ENCODE measurements around the gene CLIP3. TPM values are rescaled to one million over a fixed set of nuclear protein-coding genes. Genes with fewer than 3 reads are reported as not detected.

The CLIP3 gene
- polyA plus RNA-seq, 4 donors: 0.45 to 7.5 (median 4.6) TPM

DNA sequence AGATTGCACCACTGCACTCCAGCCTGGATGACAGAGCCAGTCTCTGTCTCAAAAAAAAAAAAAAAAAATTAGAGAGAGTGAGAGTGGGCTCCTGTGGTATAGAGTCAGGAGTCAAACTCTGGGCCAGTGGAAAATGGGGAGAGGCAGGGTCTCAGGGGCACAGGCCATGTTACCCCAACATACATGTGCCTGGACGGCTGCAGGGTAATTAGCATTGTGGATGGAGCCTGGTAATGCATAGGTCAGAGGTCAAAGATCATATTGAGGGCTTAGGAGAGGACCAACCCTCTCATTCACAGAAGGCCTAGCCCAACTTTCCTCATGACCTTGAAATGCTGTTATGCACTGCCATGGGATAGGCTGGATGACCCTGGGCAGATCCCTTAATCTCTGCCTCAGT lies 7.1 kb downstream of the CLIP3 start:
- FAIRE-seq (no peak), DNase-seq (no peak)
- H3K4me1 ChIP-seq (ENCODE audit: control insufficient read depth in 3 of 3, insufficient read depth in 2 of 3, low read depth in 1 of 3, low read length in 2 of 3): no peaks in the 10 kb centered on the region
- H3K27me3 ChIP-seq (ENCODE audit: control insufficient read depth in 3 of 3, insufficient read depth in 3 of 3, low read length in 3 of 3): no peaks in the 10 kb centered on the region
- H3K36me3 ChIP-seq (ENCODE audit: control insufficient read depth in 3 of 3, insufficient read depth in 2 of 3, low read depth in 1 of 3, low read length in 3 of 3): peaks cover 0 to 47% (median 2%) of the 10 kb centered on the region in 3 donors
- H3K27ac ChIP-seq (ENCODE audit: low read depth in 1 of 3, low read length in 2 of 3): no peak overlapping the region
- H3K4me3 ChIP-seq (ENCODE audit: low read depth in 1 of 3, low read length in 3 of 3): no peak overlapping the region
- 6 to 46% (median 46%) methylated on average over 1 of the region's 1 CpG for WGBS, 3 donors
- H3K9me3 ChIP-seq (ENCODE audit: control insufficient read depth in 2 of 2, insufficient read depth in 1 of 2, low read depth in 1 of 2, low read length in 1 of 2): no peaks in the 10 kb centered on the region

GRCh38 chr19:36023432-36023831 lies 9.2 kb downstream of the CLIP3 start:
- Histone ChIP-seq H3K4me3 (ENCODE audit: low read depth in 1 of 3, low read length in 3 of 3) (no peak overlapping the region), H3K27ac (ENCODE audit: low read depth in 1 of 3, low read length in 2 of 3) (no peak overlapping the region), H3K27me3 (ENCODE audit: control insufficient read depth in 3 of 3, insufficient read depth in 3 of 3, low read length in 3 of 3) (no peaks in the 10 kb centered on the region), H3K4me1 (ENCODE audit: control insufficient read depth in 3 of 3, insufficient read depth in 2 of 3, low read depth in 1 of 3, low read length in 2 of 3) (no peaks in the 10 kb centered on the region), H3K36me3 (ENCODE audit: control insufficient read depth in 3 of 3, insufficient read depth in 2 of 3, low read depth in 1 of 3, low read length in 3 of 3) (peaks cover 0 to 59% (median 2%) of the 10 kb centered on the region in 3 donors), H3K9me3 (ENCODE audit: control insufficient read depth in 2 of 2, insufficient read depth in 1 of 2, low read depth in 1 of 2, low read length in 1 of 2) (no peaks in the 10 kb centered on the region)
- FAIRE-seq (no peak), DNase-seq (no peak)
- WGBS, 3 donors: 92 to 96% (median 94%) methylated on average over 5 of the region's 5 CpGs

DNA sequence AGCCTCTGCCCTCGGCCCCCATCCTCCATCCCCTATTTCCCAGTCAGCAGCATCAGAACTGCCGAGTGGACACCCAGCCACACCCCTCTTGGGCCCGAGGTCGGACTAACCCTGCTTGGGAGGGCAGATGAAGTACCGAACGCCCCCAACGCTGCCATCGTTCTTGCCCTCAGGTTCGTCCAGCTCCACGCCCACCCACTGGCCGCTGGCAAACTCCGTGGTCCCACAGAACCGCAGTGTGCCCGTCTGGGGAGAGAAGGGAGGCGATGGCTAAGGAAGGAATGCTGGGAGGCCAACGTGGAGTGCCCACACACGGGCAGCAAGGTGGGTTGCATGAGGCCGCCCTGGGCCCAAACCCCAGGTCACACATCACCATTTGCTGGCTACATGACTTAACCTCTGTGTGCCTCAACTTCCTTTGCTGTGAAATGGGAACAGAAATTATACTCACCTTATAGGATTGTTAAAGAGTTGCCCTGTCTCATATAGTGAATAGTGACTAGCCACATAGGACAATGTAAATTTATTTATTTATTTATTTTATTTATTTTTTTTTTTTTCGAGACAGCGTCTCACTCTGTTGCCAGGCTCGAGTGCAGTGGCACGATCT lies 13.5 kb downstream of the CLIP3 start:
- no peaks in the 10 kb centered on the region for H3K9me3 ChIP-seq (ENCODE audit: control insufficient read depth in 2 of 2, insufficient read depth in 1 of 2, low read depth in 1 of 2, low read length in 1 of 2)
- H3K27me3 ChIP-seq (ENCODE audit: control insufficient read depth in 3 of 3, insufficient read depth in 3 of 3, low read length in 3 of 3): no peaks in the 10 kb centered on the region
- 89 to 92% (median 91%) methylated on average over 22 of the region's 22 CpGs for WGBS, 3 donors
- no peak overlapping the region for H3K27ac ChIP-seq (ENCODE audit: low read depth in 1 of 3, low read length in 2 of 3)
- H3K4me3 ChIP-seq (ENCODE audit: low read depth in 1 of 3, low read length in 3 of 3): no peak overlapping the region
- no peak for FAIRE-seq
- DNase-seq: no peak
- peaks cover 2 to 56% (median 2%) of the 10 kb centered on the region in 3 donors for H3K36me3 ChIP-seq (ENCODE audit: control insufficient read depth in 3 of 3, insufficient read depth in 2 of 3, low read depth in 1 of 3, low read length in 3 of 3)
- H3K4me1 ChIP-seq (ENCODE audit: control insufficient read depth in 3 of 3, insufficient read depth in 2 of 3, low read depth in 1 of 3, low read length in 2 of 3): no peaks in the 10 kb centered on the region

DNA sequence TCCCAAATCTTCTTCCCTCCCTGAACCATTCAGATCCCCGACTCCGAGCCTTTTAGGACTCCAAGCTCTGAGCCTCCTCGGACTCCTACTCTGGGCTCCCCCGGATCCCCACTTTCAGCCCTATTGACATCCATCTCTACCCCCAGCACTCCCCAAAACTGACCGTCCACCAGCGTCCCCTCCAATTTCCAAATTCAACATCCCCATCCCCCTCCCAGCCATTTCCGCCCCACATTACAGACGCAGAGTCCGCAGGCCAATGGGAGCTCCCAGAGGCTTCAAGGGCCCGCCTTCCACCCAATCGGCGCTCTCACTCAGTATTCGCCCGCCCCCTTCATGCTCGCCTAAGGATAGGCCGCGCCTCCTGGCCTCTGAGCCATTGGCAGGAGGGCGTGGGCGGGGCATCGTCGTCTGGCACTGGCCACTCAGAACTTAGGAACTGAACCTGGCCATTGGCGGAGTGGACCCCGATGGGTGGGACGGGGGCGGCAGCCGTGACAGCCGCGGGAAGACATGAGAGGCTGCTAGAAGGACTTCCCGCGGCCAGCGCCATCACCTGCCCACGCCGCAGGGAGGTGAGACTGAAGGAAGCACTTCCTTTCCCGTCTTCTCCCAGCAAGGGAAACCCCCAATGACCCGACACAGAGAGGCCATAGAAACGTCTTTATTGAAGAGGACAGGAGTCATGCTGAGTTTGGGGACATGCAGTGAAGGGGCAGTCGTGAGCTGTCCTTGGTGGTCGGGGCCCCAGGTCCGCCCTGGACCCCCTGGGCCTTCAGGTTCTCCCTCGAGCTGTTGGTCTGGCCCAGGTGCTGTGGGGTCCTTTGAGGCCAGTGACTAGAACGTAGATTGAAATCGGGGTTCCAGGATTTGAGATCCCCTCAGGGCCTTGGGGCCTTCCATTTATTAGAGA lies 18.4 kb downstream of the CLIP3 start, which contains the start of gene ALKBH6:
ALKBH6 (minus strand) TSS at position 202 of the 913 bp plus-strand sequence. CDS start 816 bp downstream, outside the sequence.
- Histone ChIP-seq H3K36me3 (ENCODE audit: control insufficient read depth in 3 of 3, insufficient read depth in 2 of 3, low read depth in 1 of 3, low read length in 3 of 3) (peaks cover 0 to 25% (median 2%) of the 10 kb centered on the region in 3 donors), H3K4me3 (ENCODE audit: low read depth in 1 of 3, low read length in 3 of 3) (peak within 1 kb of the TSS; percentile 66 to 91 (median 69)), H3K27me3 (ENCODE audit: control insufficient read depth in 3 of 3, insufficient read depth in 3 of 3, low read length in 3 of 3) (no peaks in the 10 kb centered on the region), H3K9me3 (ENCODE audit: control insufficient read depth in 2 of 2, insufficient read depth in 1 of 2, low read depth in 1 of 2, low read length in 1 of 2) (no peaks in the 10 kb centered on the region), H3K4me1 (ENCODE audit: control insufficient read depth in 3 of 3, insufficient read depth in 2 of 3, low read depth in 1 of 3, low read length in 2 of 3) (peaks cover 4 to 12% (median 5%) of the 10 kb centered on the region in 3 donors), H3K27ac (ENCODE audit: low read depth in 1 of 3, low read length in 2 of 3) (peak within 1 kb of the TSS in 2 of 3 donors; percentile 42 to 78)
- whole genome bisulfite sequencing, 3 donors: 1 to 2% (median 2%) methylated on average over 36 to 42 of the region's 42 CpGs
- DNase-seq (peak; percentile 99 to 100), FAIRE-seq (peak; percentile 96)

DNA sequence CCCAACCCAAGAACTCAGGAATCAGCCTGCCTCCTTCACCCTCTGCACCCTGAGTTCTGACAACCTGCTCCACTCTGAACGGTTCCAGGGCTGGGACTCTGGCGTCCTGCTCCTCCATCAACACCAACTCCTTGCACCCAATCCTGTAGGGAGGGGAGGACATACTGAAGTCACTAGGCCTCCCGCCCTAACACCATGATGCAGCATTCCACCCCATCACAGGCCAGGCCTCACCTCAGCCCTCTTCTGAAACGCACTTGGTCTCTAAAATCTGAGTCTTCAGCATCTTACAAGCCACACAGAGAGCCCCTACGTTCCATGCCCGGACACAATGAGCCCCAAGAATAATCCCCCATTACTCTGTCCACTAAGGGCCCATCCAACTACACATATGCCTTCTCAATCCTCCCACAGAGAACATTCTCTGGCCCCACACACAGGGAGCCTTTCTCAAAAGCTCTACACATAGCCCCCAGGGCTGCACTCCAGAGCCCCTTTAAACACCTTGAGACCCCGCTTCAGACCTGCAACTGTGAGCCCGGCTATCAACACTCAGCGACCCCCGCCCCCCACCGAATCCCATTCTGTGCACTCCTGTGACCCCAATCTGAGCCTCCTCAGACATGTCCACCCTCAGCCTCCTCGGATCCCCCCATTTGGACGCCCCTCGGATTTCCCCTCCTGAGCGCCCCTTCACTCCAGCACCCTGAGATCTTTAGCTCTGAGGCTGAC lies 19.2 kb downstream of the CLIP3 start:
- H3K4me3 ChIP-seq (ENCODE audit: low read depth in 1 of 3, low read length in 3 of 3): peak overlapping the region; percentile 66 to 91 (median 69)
- 33 to 34% (median 34%) methylated on average over 15 of the region's 15 CpGs for WGBS, 3 donors
- no peaks in the 10 kb centered on the region for H3K27me3 ChIP-seq (ENCODE audit: control insufficient read depth in 3 of 3, insufficient read depth in 3 of 3, low read length in 3 of 3)
- no peak for FAIRE-seq
- H3K9me3 ChIP-seq (ENCODE audit: control insufficient read depth in 2 of 2, insufficient read depth in 1 of 2, low read depth in 1 of 2, low read length in 1 of 2): no peaks in the 10 kb centered on the region
- DNase-seq: no peak
- peaks cover 4 to 17% (median 5%) of the 10 kb centered on the region in 3 donors for H3K4me1 ChIP-seq (ENCODE audit: control insufficient read depth in 3 of 3, insufficient read depth in 2 of 3, low read depth in 1 of 3, low read length in 2 of 3)
- H3K27ac ChIP-seq (ENCODE audit: low read depth in 1 of 3, low read length in 2 of 3): peak overlapping the region in 2 of 3 donors; percentile 42 to 78
- H3K36me3 ChIP-seq (ENCODE audit: control insufficient read depth in 3 of 3, insufficient read depth in 2 of 3, low read depth in 1 of 3, low read length in 3 of 3): peaks cover 0 to 17% (median 2%) of the 10 kb centered on the region in 3 donors

DNA sequence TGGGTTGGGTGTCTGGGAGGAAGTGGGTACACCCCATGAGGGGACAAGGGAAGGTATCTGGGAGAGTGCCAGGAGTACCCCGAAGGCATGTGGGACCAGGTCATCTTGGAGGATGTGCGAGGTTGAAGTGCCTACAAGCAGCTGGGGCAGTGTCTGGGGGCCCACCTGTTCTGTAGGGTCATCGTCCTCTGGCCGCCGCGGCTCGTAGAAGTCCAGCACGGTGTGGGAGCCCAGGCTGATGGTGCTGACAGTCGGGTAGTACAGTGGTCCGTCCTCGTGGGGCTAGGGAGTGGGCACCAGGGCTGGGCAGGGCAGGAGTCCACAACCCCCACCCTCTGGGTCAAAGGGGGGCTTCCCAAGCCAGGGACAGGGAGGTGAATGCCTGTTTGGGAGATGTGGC lies 22.3 kb downstream of the CLIP3 start:
- FAIRE-seq: no peak

GRCh38 chr19:36009633-36010379 lies 22.9 kb downstream of the CLIP3 start:
- peaks cover 0 to 13% (median 0%) of the 10 kb centered on the region in 3 donors for H3K36me3 ChIP-seq (ENCODE audit: control insufficient read depth in 3 of 3, insufficient read depth in 2 of 3, low read depth in 1 of 3, low read length in 3 of 3)
- no peaks in the 10 kb centered on the region for H3K27me3 ChIP-seq (ENCODE audit: control insufficient read depth in 3 of 3, insufficient read depth in 3 of 3, low read length in 3 of 3)
- peaks cover 4 to 21% (median 5%) of the 10 kb centered on the region in 3 donors for H3K4me1 ChIP-seq (ENCODE audit: control insufficient read depth in 3 of 3, insufficient read depth in 2 of 3, low read depth in 1 of 3, low read length in 2 of 3)
- H3K4me3 ChIP-seq (ENCODE audit: low read depth in 1 of 3, low read length in 3 of 3): peak overlapping the region in 2 of 3 donors; percentile 28 to 52
- no peaks in the 10 kb centered on the region for H3K9me3 ChIP-seq (ENCODE audit: control insufficient read depth in 2 of 2, insufficient read depth in 1 of 2, low read depth in 1 of 2, low read length in 1 of 2)
- FAIRE-seq (no peak), DNase-seq (no peak)
- WGBS, 3 donors: 50 to 62% (median 62%) methylated on average over 15 of the region's 15 CpGs
- H3K27ac ChIP-seq (ENCODE audit: low read depth in 1 of 3, low read length in 2 of 3): no peak overlapping the region

More for the DNA sequence above, 22.3 kb downstream of the CLIP3 start:
- DNase-seq: no peak
- no peak overlapping the region for H3K4me3 ChIP-seq (ENCODE audit: low read depth in 1 of 3, low read length in 3 of 3)
- no peaks in the 10 kb centered on the region for H3K27me3 ChIP-seq (ENCODE audit: control insufficient read depth in 3 of 3, insufficient read depth in 3 of 3, low read length in 3 of 3)
- no peaks in the 10 kb centered on the region for H3K9me3 ChIP-seq (ENCODE audit: control insufficient read depth in 2 of 2, insufficient read depth in 1 of 2, low read depth in 1 of 2, low read length in 1 of 2)
- no peak overlapping the region for H3K27ac ChIP-seq (ENCODE audit: low read depth in 1 of 3, low read length in 2 of 3)
- WGBS, 3 donors: 94 to 95% (median 94%) methylated on average over 10 to 11 of the region's 11 CpGs
- peaks cover 0 to 8% (median 0%) of the 10 kb centered on the region in 3 donors for H3K36me3 ChIP-seq (ENCODE audit: control insufficient read depth in 3 of 3, insufficient read depth in 2 of 3, low read depth in 1 of 3, low read length in 3 of 3)
- peaks cover 4 to 21% (median 5%) of the 10 kb centered on the region in 3 donors for H3K4me1 ChIP-seq (ENCODE audit: control insufficient read depth in 3 of 3, insufficient read depth in 2 of 3, low read depth in 1 of 3, low read length in 2 of 3)

All from small intestine (tissue), 7 donors.